Measurements from ENCODE around the gene TNK2. TPM values are rescaled to one million over a fixed set of nuclear protein-coding genes. Genes with fewer than 3 reads are reported as not detected.
A peak's percentile ranks its signal among the peaks of the same experiment; 100 is the strongest.

TNK2 gene
- total RNA-seq, 2 donors from 2014 or later, result 18.3 to 33.9 TPM

- intact Hi-C loops (cut with DNase I, micrococcal nuclease), result no loop called here
- ATAC-seq (no peak), DNase-seq (no peak)
Measured at GRCh38 chr3:195891431-195892104, 16.8 kb downstream of the TNK2 start.

- ATAC-seq (no peak), DNase-seq (no peak)
Measured at GRCh38 chr3:195889870-195890295, 18.5 kb downstream of the TNK2 start.

GRCh38 chr3:195888981-195889869, 19.1 kb downstream of the TNK2 start:
- intact Hi-C loops (cut with DNase I, micrococcal nuclease), result no loop called here
- DNase-seq (no peak), ATAC-seq (no peak)

More at GRCh38 chr3:195889870-195890295, 18.5 kb downstream of the TNK2 start:
- intact Hi-C loops (cut with DNase I, micrococcal nuclease), result no loop called here

GRCh38 chr3:195888311-195888761, 20.0 kb downstream of the TNK2 start:
- DNase-seq (no peak), ATAC-seq (no peak)
- intact Hi-C loops (cut with DNase I, micrococcal nuclease), result no loop called here

- intact Hi-C loops (cut with DNase I, micrococcal nuclease), result no loop called here
- ATAC-seq (no peak), DNase-seq (no peak)
Measured at GRCh38 chr3:195887670-195888069, 20.7 kb downstream of the TNK2 start.

- DNase-seq, result no peak
- intact Hi-C loops (cut with DNase I, micrococcal nuclease), result no loop called here
- no peak for ATAC-seq
Measured at GRCh38 chr3:195886181-195887141, 21.9 kb downstream of the TNK2 start.

GRCh38 chr3:195885036-195885891, 23.1 kb downstream of the TNK2 start:
- intact Hi-C loops (cut with DNase I, micrococcal nuclease), result no loop called here
- DNase-seq (peak in 1 of 2 donors; percentile 74), ATAC-seq (peak; percentile 91)

- intact Hi-C loops (cut with DNase I, micrococcal nuclease), result no loop called here
- no peak for DNase-seq
- peak; percentile 13 for ATAC-seq
Measured at GRCh38 chr3:195884691-195885035, 23.7 kb downstream of the TNK2 start.

GRCh38 chr3:195883801-195884200, 24.6 kb downstream of the TNK2 start:
- intact Hi-C loops (cut with DNase I, micrococcal nuclease), result no loop called here
- DNase-seq (no peak), ATAC-seq (no peak)

GRCh38 chr3:195883160-195883559, 25.2 kb downstream of the TNK2 start:
- intact Hi-C loops (cut with DNase I, micrococcal nuclease), result no loop called here
- DNase-seq, result no peak
- no peak for ATAC-seq

- ATAC-seq, result no peak
- intact Hi-C loops (cut with DNase I, micrococcal nuclease), result no loop called here
- DNase-seq, result no peak
Measured at GRCh38 chr3:195882002-195882441, 26.3 kb downstream of the TNK2 start.

GRCh38 chr3:195881276-195881988, 26.9 kb downstream of the TNK2 start:
- no peak for ATAC-seq
- no peak for DNase-seq
- intact Hi-C loops (cut with DNase I, micrococcal nuclease), result no loop called here

- intact Hi-C loops (cut with DNase I, micrococcal nuclease), result no loop called here
- ATAC-seq (no peak), DNase-seq (no peak)
Measured at GRCh38 chr3:195880037-195880431, 28.3 kb downstream of the TNK2 start.

- intact Hi-C loops (cut with DNase I, micrococcal nuclease), result no loop called here
- DNase-seq (no peak), ATAC-seq (no peak)
Measured at GRCh38 chr3:195879416-195880036, 28.8 kb downstream of the TNK2 start.

GRCh38 chr3:195878424-195879274, 29.7 kb downstream of the TNK2 start:
- no peak for ATAC-seq
- intact Hi-C loops (cut with DNase I, micrococcal nuclease), result no loop called here
- DNase-seq, result no peak

- ATAC-seq (peak; percentile 79), DNase-seq (peak; percentile 64 to 70)
- intact Hi-C loops (cut with DNase I, micrococcal nuclease), result no loop called here
Measured at GRCh38 chr3:195877767-195878423, 30.5 kb downstream of the TNK2 start.

Measured in left colon (tissue), 2 donors.